ENCODE data around the gene MYO10. TPM values are rescaled to one million over a fixed set of nuclear protein-coding genes. Genes with fewer than 3 reads are reported as not detected.

MYO10 gene
- total RNA-seq, 4 donors from 2014 or later, result 3.2 to 30.7 (median 22.9) TPM

- H3K27ac ChIP-seq, result no peak overlapping the region
- no peak for DNase-seq
- no peaks in the 10 kb centered on the region for H3K9me3 ChIP-seq
- H3K4me1 ChIP-seq, result no peaks in the 10 kb centered on the region
- H3K36me3 ChIP-seq, result no peaks in the 10 kb centered on the region
- no peak overlapping the region for H3K4me3 ChIP-seq
- intact Hi-C loops (cut with DNase I; ENCODE audit: low total_unique reads), result no loop called here
- TF ChIP-seq CTCF (IDR thresholded peaks at IDR 0.05) (no peak), POLR2A (IDR thresholded peaks at IDR 0.05) (no peak)
- no peaks in the 10 kb centered on the region for H3K27me3 ChIP-seq
Measured at GRCh38 chr5:16902846-16903245, 33.2 kb downstream of the MYO10 start.

DNA sequence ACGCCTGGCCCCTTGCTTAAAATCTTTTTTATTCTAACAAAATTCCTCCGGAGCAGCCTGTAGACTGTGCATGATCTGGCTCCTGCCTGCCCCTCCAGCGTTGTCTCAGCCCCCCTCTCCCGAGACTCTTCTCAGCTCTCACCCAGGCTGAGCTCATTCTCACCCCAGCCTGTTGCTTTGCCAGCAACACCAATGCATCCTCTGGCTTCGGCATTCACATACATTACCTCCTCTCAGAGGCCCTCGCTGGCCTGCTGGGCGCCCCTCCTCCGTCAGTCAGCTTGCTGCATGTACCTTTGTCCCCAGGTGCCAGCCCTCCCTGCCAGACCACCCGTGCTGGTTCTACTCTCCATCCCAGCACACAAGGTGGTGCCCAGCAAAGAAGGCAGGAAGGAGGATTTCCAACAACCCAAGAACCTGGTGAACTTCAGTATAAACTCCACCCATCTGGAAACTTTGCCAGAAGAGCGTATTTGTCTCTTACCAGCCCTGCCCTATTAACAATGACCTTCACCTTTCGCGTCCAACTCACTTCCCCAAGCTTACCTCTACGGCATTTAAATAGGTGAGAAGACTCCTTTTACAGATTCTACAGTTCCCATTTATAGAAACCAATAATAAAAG, 35.0 kb downstream of the MYO10 start:
- Histone ChIP-seq H3K27ac (no peak overlapping the region), H3K4me3 (no peak overlapping the region), H3K9me3 (no peaks in the 10 kb centered on the region), H3K36me3 (no peaks in the 10 kb centered on the region), H3K4me1 (no peaks in the 10 kb centered on the region), H3K27me3 (no peaks in the 10 kb centered on the region)
- intact Hi-C loops (cut with DNase I; ENCODE audit: low total_unique reads), result no loop called here
- no peak for DNase-seq
- TF ChIP-seq POLR2A (IDR thresholded peaks at IDR 0.05) (no peak), CTCF (IDR thresholded peaks at IDR 0.05) (no peak)

DNA sequence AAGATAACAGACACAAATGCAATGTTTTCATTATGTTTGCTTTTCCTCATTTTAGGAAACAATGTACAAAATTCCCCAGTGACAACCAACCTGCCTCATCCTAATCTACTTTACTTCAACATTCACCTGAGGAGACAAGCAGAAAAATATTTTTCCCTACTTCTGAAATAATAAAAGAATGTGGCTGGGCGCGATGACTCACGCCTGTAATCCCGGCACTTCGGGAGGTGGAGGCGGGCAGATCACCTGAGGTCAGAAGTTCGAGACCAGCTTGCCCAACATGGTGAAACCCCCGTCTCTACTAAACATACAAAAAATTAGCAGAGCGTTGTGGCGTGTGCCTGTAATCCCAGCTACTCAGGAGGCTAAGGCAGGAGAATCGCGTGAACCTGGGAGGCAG, 36.9 kb downstream of the MYO10 start:
- H3K36me3 ChIP-seq, result no peaks in the 10 kb centered on the region
- no peaks in the 10 kb centered on the region for H3K9me3 ChIP-seq
- no peaks in the 10 kb centered on the region for H3K27me3 ChIP-seq
- H3K4me3 ChIP-seq, result no peak overlapping the region
- intact Hi-C loops (cut with DNase I; ENCODE audit: low total_unique reads), result no loop called here
- H3K4me1 ChIP-seq, result no peaks in the 10 kb centered on the region
- no peak for TF ChIP-seq POLR2A (IDR thresholded peaks at IDR 0.05)
- TF ChIP-seq CTCF (IDR thresholded peaks at IDR 0.05), result no peak
- DNase-seq, result no peak
- no peak overlapping the region for H3K27ac ChIP-seq

DNA sequence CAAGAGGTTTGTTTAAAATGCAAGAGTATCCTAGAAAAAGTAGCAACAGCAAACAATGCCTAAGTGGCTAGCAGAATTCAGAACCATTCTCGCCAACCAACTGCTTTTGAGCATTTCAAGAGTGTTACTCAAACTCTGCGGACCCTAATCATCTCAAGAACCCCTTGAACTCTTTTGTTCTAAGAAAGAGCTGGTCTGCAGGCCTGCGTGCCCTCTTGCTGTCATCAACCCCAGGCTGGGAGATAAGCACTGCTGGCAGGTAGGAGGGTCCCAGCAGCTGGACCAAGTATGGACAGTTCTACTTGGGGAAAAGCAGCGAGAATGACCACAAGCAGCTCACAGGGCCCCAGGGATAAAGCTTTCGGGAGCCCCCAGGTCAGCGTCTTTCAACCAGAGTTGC, 38.3 kb downstream of the MYO10 start:
- Histone ChIP-seq H3K27ac (no peak overlapping the region), H3K36me3 (no peaks in the 10 kb centered on the region), H3K27me3 (no peaks in the 10 kb centered on the region), H3K4me3 (no peak overlapping the region), H3K4me1 (no peaks in the 10 kb centered on the region), H3K9me3 (no peaks in the 10 kb centered on the region)
- DNase-seq, result no peak
- TF ChIP-seq CTCF (IDR thresholded peaks at IDR 0.05), result no peak
- no peak for TF ChIP-seq POLR2A (IDR thresholded peaks at IDR 0.05)
- intact Hi-C loops (cut with DNase I; ENCODE audit: low total_unique reads), result no loop called here

- no peak for DNase-seq
- Histone ChIP-seq H3K4me3 (no peak overlapping the region), H3K27ac (no peak overlapping the region), H3K27me3 (no peaks in the 10 kb centered on the region), H3K4me1 (no peaks in the 10 kb centered on the region), H3K36me3 (no peaks in the 10 kb centered on the region), H3K9me3 (no peaks in the 10 kb centered on the region)
- intact Hi-C loops (cut with DNase I; ENCODE audit: low total_unique reads), result no loop called here
- TF ChIP-seq CTCF (IDR thresholded peaks at IDR 0.05), result no peak
- no peak for TF ChIP-seq POLR2A (IDR thresholded peaks at IDR 0.05)
Measured at GRCh38 chr5:16897284-16897704, 38.8 kb downstream of the MYO10 start.
